ENCODE results near the gene CDC42EP2. TPM values are rescaled to one million over a fixed set of nuclear protein-coding genes. Genes with fewer than 3 reads are reported as not detected.
"Not testable (repeated sequence)": the region's sequence is repeated elsewhere in the genome, so short reads cannot be mapped to it uniquely, and the experiment has no call there.

The CDC42EP2 gene
- total RNA-seq, 1 experiment from 2014 or later: 8.1 TPM

DNA sequence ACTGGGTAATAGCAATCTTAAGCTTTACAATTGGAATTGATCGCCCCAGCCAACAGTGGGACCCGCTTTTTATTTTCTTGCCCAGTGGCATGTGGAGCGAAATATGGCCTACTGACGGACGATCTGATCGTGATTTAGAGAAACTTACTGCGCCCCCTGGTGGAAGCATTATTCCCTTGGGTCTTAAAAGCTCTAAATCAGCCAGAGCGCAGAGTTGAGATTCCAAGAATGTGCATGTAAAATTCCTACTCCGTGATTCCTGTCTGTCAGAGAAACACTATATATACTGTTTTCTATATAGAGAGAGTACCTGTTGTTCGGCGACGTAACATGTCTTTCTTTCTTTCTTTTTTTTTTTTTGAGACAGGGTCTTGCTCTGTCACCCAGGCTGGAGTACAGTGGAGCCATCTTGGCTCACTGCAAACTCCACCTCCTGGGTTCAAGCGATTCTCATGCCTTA is 15.3 kb downstream of the CDC42EP2 start:
- BruUV-seq (replicated peaks): no TSS peak
- no peaks in the 10 kb centered on the region for H3K9me3 ChIP-seq (ENCODE audit: control insufficient read depth, insufficient read depth, low read depth, low read length)
- TF ChIP-seq TCF7L2 (IDR thresholded peaks at IDR 0.05; ENCODE audit: low read depth, low read length) (no peak), SIN3A (IDR thresholded peaks at IDR 0.05; ENCODE audit: borderline replicate concordance, insufficient read depth, low read depth, low read length) (no peak)
- TF ChIP-seq, protein P1, sequence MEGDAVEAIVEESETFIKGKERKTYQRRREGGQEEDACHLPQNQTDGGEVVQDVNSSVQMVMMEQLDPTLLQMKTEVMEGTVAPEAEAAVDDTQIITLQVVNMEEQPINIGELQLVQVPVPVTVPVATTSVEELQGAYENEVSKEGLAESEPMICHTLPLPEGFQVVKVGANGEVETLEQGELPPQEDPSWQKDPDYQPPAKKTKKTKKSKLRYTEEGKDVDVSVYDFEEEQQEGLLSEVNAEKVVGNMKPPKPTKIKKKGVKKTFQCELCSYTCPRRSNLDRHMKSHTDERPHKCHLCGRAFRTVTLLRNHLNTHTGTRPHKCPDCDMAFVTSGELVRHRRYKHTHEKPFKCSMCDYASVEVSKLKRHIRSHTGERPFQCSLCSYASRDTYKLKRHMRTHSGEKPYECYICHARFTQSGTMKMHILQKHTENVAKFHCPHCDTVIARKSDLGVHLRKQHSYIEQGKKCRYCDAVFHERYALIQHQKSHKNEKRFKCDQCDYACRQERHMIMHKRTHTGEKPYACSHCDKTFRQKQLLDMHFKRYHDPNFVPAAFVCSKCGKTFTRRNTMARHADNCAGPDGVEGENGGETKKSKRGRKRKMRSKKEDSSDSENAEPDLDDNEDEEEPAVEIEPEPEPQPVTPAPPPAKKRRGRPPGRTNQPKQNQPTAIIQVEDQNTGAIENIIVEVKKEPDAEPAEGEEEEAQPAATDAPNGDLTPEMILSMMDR (IDR thresholded peaks at IDR 0.05): peak; percentile 94
- in situ Hi-C loops (cut with HindIII; ENCODE audit: low pct_unique_long_range_greater_than_20kb, low sequenced_read_pairs): no loop called here
- no peaks in the 10 kb centered on the region; the same call in 1 of the 2 replicates for H3K36me3 ChIP-seq (ENCODE audit: control insufficient read depth, insufficient read depth, low read length)
- ChIA-PET CTCF (interaction anchor here (0.5 to 4.0 kb wide), 15 partner anchors 14 to 583 kb away, joined by 3 to 88 read pairs (median 4); partner anchors contain the start of genes CDC42EP2 and POLA2), POLR2A (interaction anchor here (1.4 kb wide), 1 partner anchor 13 kb away, joined by 10 read pairs; no protein-coding TSS in a partner anchor)
- peak overlapping the region in 1 of 2 experiments; percentile 0; a peak in 1 of 4 replicates for H3K4me3 ChIP-seq (ENCODE audit: low read depth in 2 of 2, low read length in 2 of 2)
- H3K27ac ChIP-seq (ENCODE audit: low read length): 0 out of 2 replicates have a peak overlapping the region, but pooled peaks have one; percentile 5
- no peaks in the 10 kb centered on the region for H3K27me3 ChIP-seq (ENCODE audit: control insufficient read depth, insufficient read depth, low read length)
- DNase-seq (ENCODE audit: low read depth, low spot score) (peak; percentile 80), ATAC-seq (peak; percentile 56)
- peaks cover 5% of the 10 kb centered on the region for H3K4me1 ChIP-seq (ENCODE audit: control insufficient read depth, insufficient read depth, low read length)
- intact Hi-C loops (cut with micrococcal nuclease; ENCODE audit: unreplicated experiment): loop anchor here (1.0 kb wide), 1 partner anchor 55 kb away; no protein-coding TSS in a partner anchor

DNA sequence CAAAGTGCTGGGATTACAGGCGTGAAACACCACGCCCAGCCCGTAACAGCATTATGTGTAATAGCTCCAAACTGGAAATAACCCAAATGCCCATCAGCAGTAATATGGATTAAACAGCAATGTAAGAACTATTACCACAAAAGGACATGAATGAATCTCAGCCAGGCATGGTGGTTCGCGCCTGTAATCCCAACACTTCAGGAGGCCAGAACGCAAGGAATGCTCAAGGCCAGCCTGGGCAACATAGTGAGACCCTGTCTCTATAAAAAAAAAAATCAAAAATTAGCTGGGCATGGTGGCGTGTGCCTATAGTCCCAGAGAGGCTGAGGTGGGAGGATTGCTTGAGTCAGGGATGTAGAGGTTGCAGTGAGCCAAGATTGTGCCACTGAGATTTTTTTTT is 15.9 kb downstream of the CDC42EP2 start:
- TF ChIP-seq, protein P2, sequence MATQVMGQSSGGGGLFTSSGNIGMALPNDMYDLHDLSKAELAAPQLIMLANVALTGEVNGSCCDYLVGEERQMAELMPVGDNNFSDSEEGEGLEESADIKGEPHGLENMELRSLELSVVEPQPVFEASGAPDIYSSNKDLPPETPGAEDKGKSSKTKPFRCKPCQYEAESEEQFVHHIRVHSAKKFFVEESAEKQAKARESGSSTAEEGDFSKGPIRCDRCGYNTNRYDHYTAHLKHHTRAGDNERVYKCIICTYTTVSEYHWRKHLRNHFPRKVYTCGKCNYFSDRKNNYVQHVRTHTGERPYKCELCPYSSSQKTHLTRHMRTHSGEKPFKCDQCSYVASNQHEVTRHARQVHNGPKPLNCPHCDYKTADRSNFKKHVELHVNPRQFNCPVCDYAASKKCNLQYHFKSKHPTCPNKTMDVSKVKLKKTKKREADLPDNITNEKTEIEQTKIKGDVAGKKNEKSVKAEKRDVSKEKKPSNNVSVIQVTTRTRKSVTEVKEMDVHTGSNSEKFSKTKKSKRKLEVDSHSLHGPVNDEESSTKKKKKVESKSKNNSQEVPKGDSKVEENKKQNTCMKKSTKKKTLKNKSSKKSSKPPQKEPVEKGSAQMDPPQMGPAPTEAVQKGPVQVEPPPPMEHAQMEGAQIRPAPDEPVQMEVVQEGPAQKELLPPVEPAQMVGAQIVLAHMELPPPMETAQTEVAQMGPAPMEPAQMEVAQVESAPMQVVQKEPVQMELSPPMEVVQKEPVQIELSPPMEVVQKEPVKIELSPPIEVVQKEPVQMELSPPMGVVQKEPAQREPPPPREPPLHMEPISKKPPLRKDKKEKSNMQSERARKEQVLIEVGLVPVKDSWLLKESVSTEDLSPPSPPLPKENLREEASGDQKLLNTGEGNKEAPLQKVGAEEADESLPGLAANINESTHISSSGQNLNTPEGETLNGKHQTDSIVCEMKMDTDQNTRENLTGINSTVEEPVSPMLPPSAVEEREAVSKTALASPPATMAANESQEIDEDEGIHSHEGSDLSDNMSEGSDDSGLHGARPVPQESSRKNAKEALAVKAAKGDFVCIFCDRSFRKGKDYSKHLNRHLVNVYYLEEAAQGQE (IDR thresholded peaks at IDR 0.05; ENCODE audit: insufficient read depth in 1 of 2, low read depth in 2 of 2, low read length in 1 of 2): no peak
- TF ChIP-seq POLR2AphosphoS5 (IDR thresholded peaks at IDR 0.05; ENCODE audit: low read depth, low read length) (no peak), SIN3A (IDR thresholded peaks at IDR 0.05; ENCODE audit: borderline replicate concordance, insufficient read depth, low read depth, low read length) (no peak), TCF7L2 (IDR thresholded peaks at IDR 0.05; ENCODE audit: low read depth, low read length) (no peak)
- TF ChIP-seq, protein P1 (IDR thresholded peaks at IDR 0.05): no peak
- CTCF ChIA-PET: interaction anchor here (0.5 to 4.0 kb wide), 11 partner anchors 14 to 582 kb away, joined by 3 to 88 read pairs (median 4); partner anchors contain the start of genes CDC42EP2 and POLA2
- no peaks in the 10 kb centered on the region for H3K27me3 ChIP-seq (ENCODE audit: control insufficient read depth, insufficient read depth, low read length)
- ATAC-seq (no peak), DNase-seq (ENCODE audit: low read depth, low spot score) (no peak)
- no peaks in the 10 kb centered on the region for H3K9me3 ChIP-seq (ENCODE audit: control insufficient read depth, insufficient read depth, low read depth, low read length)
- intact Hi-C loops (cut with micrococcal nuclease; ENCODE audit: unreplicated experiment) (loop anchor here (1.0 kb wide), 1 partner anchor 55 kb away; no protein-coding TSS in a partner anchor), in situ Hi-C loops (cut with HindIII; ENCODE audit: low pct_unique_long_range_greater_than_20kb, low sequenced_read_pairs) (no loop called here)
- BruUV-seq (replicated peaks): no TSS peak
- H3K4me1 ChIP-seq (ENCODE audit: control insufficient read depth, insufficient read depth, low read length): peaks cover 10% of the 10 kb centered on the region
- H3K36me3 ChIP-seq (ENCODE audit: control insufficient read depth, insufficient read depth, low read length): no peaks in the 10 kb centered on the region; the same call in 1 of the 2 replicates
- no peak overlapping the region; a peak in 1 of 4 replicates for H3K4me3 ChIP-seq (ENCODE audit: low read depth in 2 of 2, low read length in 2 of 2)
- POLR2A ChIA-PET: interaction anchor here (1.4 kb wide), 1 partner anchor 14 kb away, joined by 10 read pairs; no protein-coding TSS in a partner anchor
- no peak overlapping the region for H3K27ac ChIP-seq (ENCODE audit: low read length)

DNA sequence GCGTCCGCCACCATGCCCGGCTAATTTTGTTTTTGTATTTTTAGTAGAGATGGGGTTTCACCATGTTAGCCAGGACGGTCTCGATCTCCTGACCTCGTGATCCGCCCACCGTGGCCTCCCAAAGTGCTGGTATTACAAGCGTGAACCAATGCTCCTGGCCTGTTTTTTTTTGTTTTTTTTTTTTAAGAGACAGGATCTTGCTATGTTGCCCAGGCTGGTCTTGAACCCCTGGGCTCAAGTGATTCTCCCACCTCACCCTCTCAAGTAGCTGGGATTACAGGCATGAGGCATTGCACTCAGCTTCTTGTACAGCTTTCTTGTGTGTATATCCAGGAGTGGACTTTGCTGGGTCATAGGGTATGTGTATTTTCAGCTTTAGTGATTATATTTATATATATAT is 17.9 kb downstream of the CDC42EP2 start:
- peaks cover 10% of the 10 kb centered on the region for H3K4me1 ChIP-seq (ENCODE audit: control insufficient read depth, insufficient read depth, low read length)
- intact Hi-C loops (cut with micrococcal nuclease; ENCODE audit: unreplicated experiment); in situ Hi-C loops (cut with HindIII; ENCODE audit: low pct_unique_long_range_greater_than_20kb, low sequenced_read_pairs); H3K36me3 ChIP-seq (ENCODE audit: control insufficient read depth, insufficient read depth, low read length); ATAC-seq; H3K27ac ChIP-seq (ENCODE audit: low read length); BruUV-seq (replicated peaks); H3K9me3 ChIP-seq (ENCODE audit: control insufficient read depth, insufficient read depth, low read depth, low read length); H3K27me3 ChIP-seq (ENCODE audit: control insufficient read depth, insufficient read depth, low read length); H3K4me3 ChIP-seq (ENCODE audit: low read depth in 2 of 2, low read length in 2 of 2); DNase-seq (ENCODE audit: low read depth, low spot score): not testable (repeated sequence)
- CTCF ChIA-PET: interaction anchor here (0.6 to 2.1 kb wide), 5 partner anchors 17 to 202 kb away, joined by 3 to 8 read pairs (median 5); partner anchors contain the start of gene CDC42EP2
- POLR2A ChIA-PET: interaction anchor here (1.0 kb wide), 1 partner anchor 167 kb away, joined by 3 read pairs; no protein-coding TSS in a partner anchor
